ENCODE results near the gene DCHS1. TPM values are rescaled to one million over a fixed set of nuclear protein-coding genes. Genes with fewer than 3 reads are reported as not detected.

DCHS1 gene
- total and polyA plus RNA-seq, 2 of the 13 experiments (the other 11 are each of a cell fraction or from before 2014, with no cell fraction given) = under 0.01 to 0.03 TPM

DNA sequence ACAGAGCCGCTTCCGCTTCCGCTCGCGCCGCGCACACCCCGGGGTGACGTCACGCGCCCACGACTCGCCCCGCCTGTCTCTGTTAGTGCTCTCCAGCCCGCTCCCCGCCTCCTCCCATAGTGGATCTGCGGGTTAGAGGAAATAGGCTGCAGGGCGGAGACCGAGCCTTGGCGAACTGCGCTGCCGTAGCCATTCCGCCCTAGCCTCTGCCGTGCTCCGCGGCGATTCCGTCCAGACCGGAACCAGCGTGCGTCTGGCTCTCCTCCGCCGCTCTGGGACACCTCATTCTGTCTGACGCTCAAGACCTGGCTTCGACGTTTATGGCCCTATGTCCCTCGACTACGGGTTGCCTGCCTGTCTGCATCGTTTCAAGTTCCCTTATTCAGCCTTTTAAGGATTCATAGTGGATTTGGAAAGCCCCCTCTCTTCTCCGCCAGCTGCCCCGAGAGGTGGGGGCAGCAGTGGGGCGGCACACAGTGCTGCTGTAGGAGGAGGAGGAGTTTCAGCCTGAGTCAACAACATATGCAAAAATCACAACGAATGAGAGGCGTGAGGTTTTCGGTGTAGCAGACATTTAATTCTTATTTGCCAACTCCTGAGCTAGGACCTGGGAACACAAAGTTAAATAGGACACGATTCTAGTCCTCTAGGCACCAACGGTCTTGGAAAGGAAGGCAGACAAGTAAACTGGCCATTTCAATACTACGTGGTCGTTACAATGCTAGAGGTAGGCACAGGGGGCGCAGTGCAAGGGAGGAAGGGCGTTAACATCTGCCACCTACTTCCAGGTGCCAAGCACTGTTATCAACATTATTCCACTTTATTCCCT is 43.2 kb downstream of the DCHS1 start, which contains the start of gene TAF10 (continued):
- TF ChIP-seq, protein P1, sequence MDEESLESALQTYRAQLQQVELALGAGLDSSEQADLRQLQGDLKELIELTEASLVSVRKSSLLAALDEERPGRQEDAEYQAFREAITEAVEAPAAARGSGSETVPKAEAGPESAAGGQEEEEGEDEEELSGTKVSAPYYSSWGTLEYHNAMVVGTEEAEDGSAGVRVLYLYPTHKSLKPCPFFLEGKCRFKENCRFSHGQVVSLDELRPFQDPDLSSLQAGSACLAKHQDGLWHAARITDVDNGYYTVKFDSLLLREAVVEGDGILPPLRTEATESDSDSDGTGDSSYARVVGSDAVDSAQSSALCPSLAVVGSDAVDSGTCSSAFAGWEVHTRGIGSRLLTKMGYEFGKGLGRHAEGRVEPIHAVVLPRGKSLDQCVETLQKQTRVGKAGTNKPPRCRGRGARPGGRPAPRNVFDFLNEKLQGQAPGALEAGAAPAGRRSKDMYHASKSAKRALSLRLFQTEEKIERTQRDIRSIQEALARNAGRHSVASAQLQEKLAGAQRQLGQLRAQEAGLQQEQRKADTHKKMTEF (CRISPR knock-in tag; IDR thresholded peaks at IDR 0.05) = peak; percentile 82
- TF ChIP-seq, protein P2, sequence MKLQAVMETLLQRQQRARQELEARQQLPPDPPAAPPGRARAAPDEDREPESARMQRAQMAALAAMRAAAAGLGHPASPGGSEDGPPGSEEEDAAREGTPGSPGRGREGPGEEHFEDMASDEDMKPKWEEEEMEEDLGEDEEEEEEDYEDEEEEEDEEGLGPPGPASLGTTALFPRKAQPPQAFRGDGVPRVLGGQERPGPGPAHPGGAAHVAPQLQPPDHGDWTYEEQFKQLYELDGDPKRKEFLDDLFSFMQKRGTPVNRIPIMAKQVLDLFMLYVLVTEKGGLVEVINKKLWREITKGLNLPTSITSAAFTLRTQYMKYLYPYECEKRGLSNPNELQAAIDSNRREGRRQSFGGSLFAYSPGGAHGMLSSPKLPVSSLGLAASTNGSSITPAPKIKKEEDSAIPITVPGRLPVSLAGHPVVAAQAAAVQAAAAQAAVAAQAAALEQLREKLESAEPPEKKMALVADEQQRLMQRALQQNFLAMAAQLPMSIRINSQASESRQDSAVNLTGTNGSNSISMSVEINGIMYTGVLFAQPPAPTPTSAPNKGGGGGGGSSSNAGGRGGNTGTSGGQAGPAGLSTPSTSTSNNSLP (IDR thresholded peaks at IDR 0.05; ENCODE audit: low read depth, low read length) = no peak
- TF ChIP-seq, protein P3, sequence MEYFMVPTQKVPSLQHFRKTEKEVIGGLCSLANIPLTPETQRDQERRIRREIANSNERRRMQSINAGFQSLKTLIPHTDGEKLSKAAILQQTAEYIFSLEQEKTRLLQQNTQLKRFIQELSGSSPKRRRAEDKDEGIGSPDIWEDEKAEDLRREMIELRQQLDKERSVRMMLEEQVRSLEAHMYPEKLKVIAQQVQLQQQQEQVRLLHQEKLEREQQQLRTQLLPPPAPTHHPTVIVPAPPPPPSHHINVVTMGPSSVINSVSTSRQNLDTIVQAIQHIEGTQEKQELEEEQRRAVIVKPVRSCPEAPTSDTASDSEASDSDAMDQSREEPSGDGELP (IDR thresholded peaks at IDR 0.05; ENCODE audit: borderline replicate concordance, low read depth) = peak; percentile 9; the same call in 1 of the 2 replicates
- TF ChIP-seq SP5 (CRISPR knock-in tag; IDR thresholded peaks at IDR 0.05; ENCODE audit: borderline replicate concordance, low read depth) (peak; percentile 48; the same call in 1 of the 2 replicates), KDM3A (CRISPR knock-in tag; IDR thresholded peaks at IDR 0.05; ENCODE audit: low read depth) (no peak), MAFK (conservative IDR thresholded peaks at IDR 0.05 in 1 of 2, IDR thresholded peaks at IDR 0.05 in 1 of 2; ENCODE audit: low read length in 2 of 2) (no peak), SKI (IDR thresholded peaks at IDR 0.05; ENCODE audit: partially characterized antibody) (peak; percentile 39), GATA4 (IDR thresholded peaks at IDR 0.05; ENCODE audit: borderline replicate concordance, low read depth) (0 out of 2 replicates have a peak, but pooled peaks have one; percentile 59), ZNF562 (CRISPR knock-in tag; IDR thresholded peaks at IDR 0.05; ENCODE audit: borderline replicate concordance) (no peak), ZNF891 (CRISPR knock-in tag; IDR thresholded peaks at IDR 0.05) (0 out of 2 replicates have a peak, but pooled peaks have one; percentile 61), ZNF501 (CRISPR knock-in tag; IDR thresholded peaks at IDR 0.05) (peak; percentile 86), NFIB (CRISPR knock-in tag; IDR thresholded peaks at IDR 0.05; ENCODE audit: borderline replicate concordance) (no peak), MED1 (CRISPR knock-in tag; IDR thresholded peaks at IDR 0.05) (peak; percentile 73), GATAD2A (CRISPR knock-in tag; IDR thresholded peaks at IDR 0.05) (peak; percentile 54), ZFP36L1 (CRISPR knock-in tag; IDR thresholded peaks at IDR 0.05) (peak; percentile 69; the same call in 1 of the 2 replicates)
- TF ChIP-seq, protein P4, sequence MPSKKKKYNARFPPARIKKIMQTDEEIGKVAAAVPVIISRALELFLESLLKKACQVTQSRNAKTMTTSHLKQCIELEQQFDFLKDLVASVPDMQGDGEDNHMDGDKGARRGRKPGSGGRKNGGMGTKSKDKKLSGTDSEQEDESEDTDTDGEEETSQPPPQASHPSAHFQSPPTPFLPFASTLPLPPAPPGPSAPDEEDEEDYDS (CRISPR knock-in tag; IDR thresholded peaks at IDR 0.05) = peak; percentile 89
- TF ChIP-seq, protein P5, sequence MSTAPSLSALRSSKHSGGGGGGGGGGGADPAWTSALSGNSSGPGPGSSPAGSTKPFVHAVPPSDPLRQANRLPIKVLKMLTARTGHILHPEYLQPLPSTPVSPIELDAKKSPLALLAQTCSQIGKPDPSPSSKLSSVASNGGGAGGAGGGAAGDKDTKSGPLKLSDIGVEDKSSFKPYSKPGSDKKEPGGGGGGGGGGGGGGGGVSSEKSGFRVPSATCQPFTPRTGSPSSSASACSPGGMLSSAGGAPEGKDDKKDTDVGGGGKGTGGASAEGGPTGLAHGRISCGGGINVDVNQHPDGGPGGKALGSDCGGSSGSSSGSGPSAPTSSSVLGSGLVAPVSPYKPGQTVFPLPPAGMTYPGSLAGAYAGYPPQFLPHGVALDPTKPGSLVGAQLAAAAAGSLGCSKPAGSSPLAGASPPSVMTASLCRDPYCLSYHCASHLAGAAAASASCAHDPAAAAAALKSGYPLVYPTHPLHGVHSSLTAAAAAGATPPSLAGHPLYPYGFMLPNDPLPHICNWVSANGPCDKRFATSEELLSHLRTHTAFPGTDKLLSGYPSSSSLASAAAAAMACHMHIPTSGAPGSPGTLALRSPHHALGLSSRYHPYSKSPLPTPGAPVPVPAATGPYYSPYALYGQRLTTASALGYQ (CRISPR knock-in tag; IDR thresholded peaks at IDR 0.05) = no peak
- TF ChIP-seq, protein P6, sequence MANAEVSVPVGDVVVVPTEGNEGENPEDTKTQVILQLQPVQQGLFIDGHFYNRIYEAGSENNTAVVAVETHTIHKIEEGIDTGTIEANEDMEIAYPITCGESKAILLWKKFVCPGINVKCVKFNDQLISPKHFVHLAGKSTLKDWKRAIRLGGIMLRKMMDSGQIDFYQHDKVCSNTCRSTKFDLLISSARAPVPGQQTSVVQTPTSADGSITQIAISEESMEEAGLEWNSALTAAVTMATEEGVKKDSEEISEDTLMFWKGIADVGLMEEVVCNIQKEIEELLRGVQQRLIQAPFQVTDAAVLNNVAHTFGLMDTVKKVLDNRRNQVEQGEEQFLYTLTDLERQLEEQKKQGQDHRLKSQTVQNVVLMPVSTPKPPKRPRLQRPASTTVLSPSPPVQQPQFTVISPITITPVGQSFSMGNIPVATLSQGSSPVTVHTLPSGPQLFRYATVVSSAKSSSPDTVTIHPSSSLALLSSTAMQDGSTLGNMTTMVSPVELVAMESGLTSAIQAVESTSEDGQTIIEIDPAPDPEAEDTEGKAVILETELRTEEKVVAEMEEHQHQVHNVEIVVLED (CRISPR knock-in tag; IDR thresholded peaks at IDR 0.05; ENCODE audit: borderline replicate concordance) = peak; percentile 79
